Mesendoderm (in vitro differentiated cells): ENCODE measurements around the gene ARSB.
A peak's percentile ranks its signal among the peaks of the same experiment; 100 is the strongest.
"Not testable (repeated sequence)": the region's sequence is repeated elsewhere in the genome, so short reads cannot be mapped to it uniquely, and the experiment has no call there.

Experiments used
- DNase-seq: peaks from one replicate; pipeline ENCODE4 v3.0.0; 2013
- H2AK5ac ChIP-seq: 2 replicates; pipeline ENCODE4 v1.6.1; 2013; ENCODE audit warnings: low read length, inconsistent platforms
- H2BK120ac ChIP-seq: 2 replicates; pipeline ENCODE4 v1.6.1; 2013; ENCODE audit warnings: low read depth, mild to moderate bottlenecking, low read length, moderate library complexity, mixed read lengths
- H2BK15ac ChIP-seq: replicated peaks from 2 replicates; pipeline ENCODE4 v1.6.1; 2013; ENCODE audit warnings: low read depth, mild to moderate bottlenecking, moderate library complexity
- H2BK5ac ChIP-seq: 2 replicates; pipeline ENCODE4 v1.6.1; 2013; ENCODE audit warnings: low read length, inconsistent platforms
- H3K18ac ChIP-seq: 2 replicates; pipeline ENCODE4 v1.6.1; 2013; ENCODE audit warnings: mild to moderate bottlenecking, low read length, mixed read lengths
- H3K23ac ChIP-seq: one replicate; pipeline ENCODE4 v1.6.1; 2013; ENCODE audit warnings: low read length
- H3K27ac ChIP-seq: 2 replicates; pipeline ENCODE4 v1.5.1; 2013; ENCODE audit warnings: low read depth, mild to moderate bottlenecking, inconsistent platforms, low read length, moderate library complexity
- H3K27me3 ChIP-seq: 2 replicates; pipeline ENCODE4 v1.6.1; 2013; ENCODE audit warnings: low read length, control low read depth, mild to moderate bottlenecking, inconsistent platforms; ENCODE audit not compliant: insufficient read depth, poor library complexity
- H3K36me3 ChIP-seq: 2 replicates; pipeline ENCODE4 v1.6.1; 2013; ENCODE audit warnings: low read length, inconsistent platforms; ENCODE audit not compliant: control insufficient read depth, insufficient read depth
- H3K4ac ChIP-seq: one replicate; pipeline ENCODE4 v1.6.1; 2013; ENCODE audit warnings: low read depth, mild to moderate bottlenecking, low read length, moderate library complexity
- H3K4me1 ChIP-seq: 2 replicates; pipeline ENCODE4 v1.6.1; 2013; ENCODE audit warnings: low read depth, low read length, inconsistent platforms; ENCODE audit not compliant: control insufficient read depth
- H3K4me2 ChIP-seq: 2 replicates; pipeline ENCODE4 v1.6.1; 2013; ENCODE audit warnings: low read length
- H3K4me3 ChIP-seq: 2 replicates; pipeline ENCODE4 v1.5.1; 2013; ENCODE audit warnings: mild to moderate bottlenecking, low read length
- H3K56ac ChIP-seq: one replicate; pipeline ENCODE4 v1.6.1; 2013; ENCODE audit warnings: low read length
- H3K79me1 ChIP-seq: 2 replicates; pipeline ENCODE4 v1.6.1; 2013; ENCODE audit warnings: low read length, inconsistent platforms
- H3K79me2 ChIP-seq: 2 replicates; pipeline ENCODE4 v1.6.1; 2013; ENCODE audit warnings: mild to moderate bottlenecking, low read length; ENCODE audit not compliant: control insufficient read depth, insufficient read depth
- H3K9ac ChIP-seq: 2 replicates; pipeline ENCODE4 v1.6.1; 2013; ENCODE audit warnings: low read length, inconsistent platforms
- H4K5ac ChIP-seq: one replicate; pipeline ENCODE4 v1.6.1; 2013; ENCODE audit warnings: low read length
- H4K8ac ChIP-seq: one replicate; pipeline ENCODE4 v1.6.1; 2013; ENCODE audit warnings: low read depth, mild to moderate bottlenecking, control low read depth, low read length, moderate library complexity
- WGBS: extraction: QIAGEN DNeasy Blood & Tissue Kit; methylation state at CpG from one replicate; pipeline ENCODE4 v1.1.7; 2013; ENCODE audit warnings: low lambda C conversion rate, missing lambda C conversion rate; ENCODE audit not compliant: insufficient coverage; ENCODE audit errors: extremely low coverage; 5-methylcytosine and 5-hydroxymethylcytosine counted together

ARSB gene

DNA sequence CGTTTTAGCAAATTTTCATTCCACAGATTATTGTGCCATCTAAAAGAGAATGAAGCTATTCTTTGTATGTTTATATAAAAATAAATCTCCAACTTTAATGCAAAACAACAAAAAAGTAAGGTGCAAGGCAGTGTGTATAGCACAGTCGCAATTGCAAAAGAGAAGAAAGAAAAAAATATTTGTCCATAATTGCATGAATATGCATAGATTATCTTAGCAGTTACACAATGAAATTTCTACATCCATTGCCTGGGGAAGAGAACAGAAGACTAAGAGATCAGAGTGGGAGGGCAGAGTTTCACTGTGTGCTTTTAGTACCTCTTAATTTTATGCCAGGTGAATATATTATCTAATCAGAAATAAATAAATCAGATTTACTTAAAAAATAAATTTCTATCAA is 250.2 kb downstream of the ARSB start:
- no peak overlapping the region for H2BK15ac ChIP-seq
- H3K18ac ChIP-seq: no peak overlapping the region
- H4K5ac ChIP-seq: no peak overlapping the region
- H3K79me2 ChIP-seq: no peaks in the 10 kb centered on the region
- no peak overlapping the region for H3K4me2 ChIP-seq
- DNase-seq: no peak
- no peak overlapping the region for H3K27ac ChIP-seq
- H3K56ac ChIP-seq: no peak overlapping the region
- no peak overlapping the region for H2AK5ac ChIP-seq
- WGBS: no CpG with 5 or more reads among the region's 2 CpGs
- H3K4ac ChIP-seq: no peak overlapping the region
- H2BK120ac ChIP-seq: no peak overlapping the region
- H3K4me3 ChIP-seq: no peak overlapping the region
- no peak overlapping the region for H4K8ac ChIP-seq
- H3K4me1 ChIP-seq: no peaks in the 10 kb centered on the region
- no peak overlapping the region for H3K23ac ChIP-seq
- no peaks in the 10 kb centered on the region for H3K79me1 ChIP-seq
- no peak overlapping the region for H3K9ac ChIP-seq
- H3K27me3 ChIP-seq: no peaks in the 10 kb centered on the region
- no peaks in the 10 kb centered on the region for H3K36me3 ChIP-seq
- no peak overlapping the region for H2BK5ac ChIP-seq

DNA sequence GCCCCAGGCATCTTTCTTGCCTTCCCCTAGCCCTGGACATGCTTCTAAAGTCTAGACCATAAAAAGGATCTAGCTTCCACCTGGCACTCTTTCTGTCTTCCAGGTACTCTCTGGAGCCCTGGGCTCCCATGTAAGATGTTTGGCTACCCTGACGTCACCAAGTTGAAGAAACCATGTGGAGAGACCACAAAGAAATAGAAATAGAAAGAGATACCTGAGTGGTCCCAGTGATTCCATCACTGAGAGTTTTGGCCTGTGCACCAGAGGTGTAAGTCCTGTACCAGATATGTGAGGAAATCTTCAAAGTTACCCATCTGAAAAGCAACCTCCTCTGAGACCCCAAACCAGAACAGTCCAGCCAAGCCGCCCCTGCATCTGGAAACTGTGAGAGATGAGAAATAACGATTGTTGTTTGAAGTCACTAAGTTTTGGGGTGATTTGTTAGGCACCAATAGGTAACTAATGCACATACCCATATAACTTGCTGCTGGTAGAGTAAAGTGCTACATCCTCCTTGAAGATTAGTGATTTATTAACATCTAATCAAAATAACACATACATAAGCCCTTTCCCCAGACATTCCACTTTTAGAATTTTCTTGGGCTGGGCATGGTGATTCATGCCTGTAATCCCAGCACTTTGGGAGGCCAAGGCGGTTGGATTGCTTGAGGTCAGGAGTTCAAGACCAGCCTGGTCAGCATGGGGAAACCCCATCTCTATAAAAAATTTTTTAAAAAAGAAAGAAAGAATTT is 250.8 kb downstream of the ARSB start:
- H2BK15ac ChIP-seq: no peak overlapping the region
- H4K8ac ChIP-seq: no peak overlapping the region
- no peak overlapping the region for H3K18ac ChIP-seq
- no peaks in the 10 kb centered on the region for H3K4me1 ChIP-seq
- no peaks in the 10 kb centered on the region for H3K36me3 ChIP-seq
- no peak overlapping the region for H3K27ac ChIP-seq
- H3K56ac ChIP-seq: no peak overlapping the region
- H3K79me1 ChIP-seq: no peaks in the 10 kb centered on the region
- H3K4me2 ChIP-seq: no peak overlapping the region
- no peak overlapping the region for H3K23ac ChIP-seq
- H3K4me3 ChIP-seq: no peak overlapping the region
- DNase-seq: no peak
- H3K79me2 ChIP-seq: no peaks in the 10 kb centered on the region
- no peak overlapping the region for H2AK5ac ChIP-seq
- no peak overlapping the region for H4K5ac ChIP-seq
- no peak overlapping the region for H3K9ac ChIP-seq
- no peak overlapping the region for H2BK120ac ChIP-seq
- no peak overlapping the region for H2BK5ac ChIP-seq
- no peaks in the 10 kb centered on the region for H3K27me3 ChIP-seq
- H3K4ac ChIP-seq: no peak overlapping the region
- no CpG with 5 or more reads among the region's 4 CpGs for WGBS

DNA sequence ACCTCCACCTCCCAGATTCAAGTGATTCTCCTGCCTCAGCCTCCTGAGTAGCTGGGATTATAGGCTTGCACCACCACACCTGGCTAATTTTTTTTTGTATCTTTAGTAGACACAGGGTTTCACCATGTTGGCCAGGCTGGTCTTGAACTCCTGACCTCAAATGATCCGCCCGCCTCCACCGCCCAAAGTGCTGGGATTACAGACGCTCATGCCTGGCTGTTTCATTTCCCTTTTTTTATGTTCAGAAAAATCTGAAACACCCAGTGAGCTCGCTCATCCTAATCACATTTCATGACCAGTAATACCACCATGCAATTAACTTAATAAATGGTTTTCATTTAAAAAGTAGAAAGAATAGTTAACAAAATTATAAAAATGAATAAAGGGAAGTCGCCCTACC is 252.4 kb downstream of the ARSB start:
- not testable (repeated sequence) for H2BK15ac ChIP-seq, H4K5ac ChIP-seq, H3K79me2 ChIP-seq, H4K8ac ChIP-seq, H3K4me3 ChIP-seq, H3K23ac ChIP-seq, H3K4me1 ChIP-seq, H3K27me3 ChIP-seq, H2AK5ac ChIP-seq, DNase-seq, H3K4ac ChIP-seq, H2BK5ac ChIP-seq, H3K56ac ChIP-seq, H2BK120ac ChIP-seq, H3K9ac ChIP-seq, H3K27ac ChIP-seq, H3K4me2 ChIP-seq, H3K18ac ChIP-seq, H3K79me1 ChIP-seq, H3K36me3 ChIP-seq
- WGBS: no CpG with 5 or more reads among the region's 6 CpGs

DNA sequence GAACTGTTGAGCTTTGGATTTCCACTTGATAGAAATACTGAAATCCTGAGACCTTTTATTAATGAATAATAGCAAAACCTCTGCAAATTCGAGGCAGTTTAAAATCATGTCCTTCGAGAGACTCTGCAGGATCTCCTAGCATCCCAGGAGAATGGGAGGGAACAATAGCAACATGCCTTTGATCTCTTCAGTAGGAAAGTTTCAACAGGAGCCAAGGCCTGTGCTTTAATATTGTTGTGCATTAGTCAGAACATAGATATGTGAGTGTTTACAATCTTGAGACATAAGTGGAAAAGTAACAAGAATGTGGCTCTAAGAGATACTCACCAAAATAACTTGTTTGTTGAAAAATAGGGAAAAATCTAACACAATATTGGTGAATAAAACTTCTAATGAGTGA is 253.2 kb downstream of the ARSB start:
- DNase-seq: peak; percentile 28
- Histone ChIP-seq H3K4ac (no peak overlapping the region), H2BK15ac (no peak overlapping the region), H3K27me3 (no peaks in the 10 kb centered on the region), H3K79me1 (no peaks in the 10 kb centered on the region), H3K4me1 (no peaks in the 10 kb centered on the region), H4K8ac (no peak overlapping the region), H3K9ac (no peak overlapping the region), H3K23ac (no peak overlapping the region), H3K27ac (no peak overlapping the region), H3K4me3 (no peak overlapping the region), H2BK120ac (no peak overlapping the region), H2BK5ac (no peak overlapping the region), H3K36me3 (no peaks in the 10 kb centered on the region), H2AK5ac (no peak overlapping the region), H3K79me2 (no peaks in the 10 kb centered on the region), H3K4me2 (no peak overlapping the region), H3K56ac (no peak overlapping the region), H3K18ac (no peak overlapping the region), H4K5ac (no peak overlapping the region)
- WGBS: no CpG with 5 or more reads among the region's 2 CpGs

DNA sequence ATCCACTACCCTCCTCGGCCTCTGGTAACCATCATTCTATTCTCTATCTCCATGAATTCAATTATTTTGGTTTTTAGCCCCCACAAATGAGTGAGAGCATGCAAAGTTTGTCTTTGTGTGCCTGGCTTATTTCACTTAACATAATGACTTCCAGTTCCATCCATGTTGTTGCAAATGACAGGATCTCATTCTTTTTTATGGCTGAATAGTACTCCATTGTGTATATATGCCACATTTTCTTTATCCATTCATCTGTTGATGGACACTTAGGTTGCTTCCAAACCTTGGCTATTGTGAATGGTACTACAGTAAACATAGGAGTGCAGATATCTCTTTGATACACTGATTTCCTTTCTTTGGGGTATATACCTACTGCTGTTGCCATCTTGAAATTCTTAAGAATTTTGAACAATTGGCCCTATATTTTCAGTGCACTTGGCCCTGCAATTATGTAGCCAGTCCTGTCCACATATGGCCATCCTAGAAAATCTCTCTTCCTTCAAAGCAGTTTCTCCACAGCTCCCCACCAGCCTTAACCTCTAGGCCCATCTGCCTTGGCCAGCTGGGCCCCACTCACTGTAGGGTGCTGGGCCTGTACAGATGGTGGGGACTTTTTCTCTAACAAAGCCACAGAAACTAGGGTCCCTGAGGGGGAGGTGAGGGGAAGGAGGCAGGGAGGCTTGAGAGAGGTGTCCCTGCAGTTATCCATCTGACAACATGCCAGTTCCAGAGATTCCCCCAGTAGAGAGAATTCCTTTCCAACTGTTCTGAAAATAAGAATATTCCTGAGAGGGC is 254.6 kb downstream of the ARSB start:
- no peak overlapping the region for H2AK5ac ChIP-seq
- H2BK120ac ChIP-seq: no peak overlapping the region
- WGBS: no CpG with 5 or more reads among the region's 1 CpG
- no peak overlapping the region for H4K5ac ChIP-seq
- no peak overlapping the region for H4K8ac ChIP-seq
- no peaks in the 10 kb centered on the region for H3K36me3 ChIP-seq
- no peak for DNase-seq
- no peak overlapping the region for H3K9ac ChIP-seq
- no peaks in the 10 kb centered on the region for H3K4me1 ChIP-seq
- no peak overlapping the region for H3K18ac ChIP-seq
- no peaks in the 10 kb centered on the region for H3K79me2 ChIP-seq
- no peak overlapping the region for H2BK5ac ChIP-seq
- H3K4me3 ChIP-seq: no peak overlapping the region
- no peak overlapping the region for H3K56ac ChIP-seq
- H3K27ac ChIP-seq: no peak overlapping the region
- no peaks in the 10 kb centered on the region for H3K27me3 ChIP-seq
- H3K4ac ChIP-seq: no peak overlapping the region
- H3K23ac ChIP-seq: no peak overlapping the region
- H2BK15ac ChIP-seq: no peak overlapping the region
- H3K4me2 ChIP-seq: no peak overlapping the region
- H3K79me1 ChIP-seq: no peaks in the 10 kb centered on the region
